ENCODE data around the gene SAT2.
"Not testable (repeated sequence)": the region's sequence is repeated elsewhere in the genome, so short reads cannot be mapped to it uniquely, and the experiment has no call there.

Gene SAT2

DNA sequence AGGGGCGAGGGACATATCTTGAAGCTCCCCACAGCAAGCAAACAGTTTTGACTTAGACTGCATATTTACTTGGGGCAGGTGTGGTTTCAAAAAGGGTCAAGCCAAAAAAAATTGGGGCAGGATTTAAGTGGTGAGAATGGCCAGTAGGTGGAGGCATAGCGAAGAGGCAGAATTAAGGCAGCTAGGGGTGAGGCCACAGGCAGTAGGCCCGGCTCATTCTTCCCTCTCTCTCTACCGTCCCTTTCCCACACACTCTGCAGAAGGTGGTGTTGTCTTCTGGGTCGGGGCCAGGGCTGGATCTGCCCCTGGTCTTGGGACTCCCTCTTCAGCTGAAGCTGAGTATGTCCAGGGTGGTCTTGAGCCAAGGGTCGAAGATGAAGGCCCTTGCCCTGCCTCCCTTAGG, 4.9 kb upstream of the SAT2 start:
- DNase-seq, result no peak

DNA sequence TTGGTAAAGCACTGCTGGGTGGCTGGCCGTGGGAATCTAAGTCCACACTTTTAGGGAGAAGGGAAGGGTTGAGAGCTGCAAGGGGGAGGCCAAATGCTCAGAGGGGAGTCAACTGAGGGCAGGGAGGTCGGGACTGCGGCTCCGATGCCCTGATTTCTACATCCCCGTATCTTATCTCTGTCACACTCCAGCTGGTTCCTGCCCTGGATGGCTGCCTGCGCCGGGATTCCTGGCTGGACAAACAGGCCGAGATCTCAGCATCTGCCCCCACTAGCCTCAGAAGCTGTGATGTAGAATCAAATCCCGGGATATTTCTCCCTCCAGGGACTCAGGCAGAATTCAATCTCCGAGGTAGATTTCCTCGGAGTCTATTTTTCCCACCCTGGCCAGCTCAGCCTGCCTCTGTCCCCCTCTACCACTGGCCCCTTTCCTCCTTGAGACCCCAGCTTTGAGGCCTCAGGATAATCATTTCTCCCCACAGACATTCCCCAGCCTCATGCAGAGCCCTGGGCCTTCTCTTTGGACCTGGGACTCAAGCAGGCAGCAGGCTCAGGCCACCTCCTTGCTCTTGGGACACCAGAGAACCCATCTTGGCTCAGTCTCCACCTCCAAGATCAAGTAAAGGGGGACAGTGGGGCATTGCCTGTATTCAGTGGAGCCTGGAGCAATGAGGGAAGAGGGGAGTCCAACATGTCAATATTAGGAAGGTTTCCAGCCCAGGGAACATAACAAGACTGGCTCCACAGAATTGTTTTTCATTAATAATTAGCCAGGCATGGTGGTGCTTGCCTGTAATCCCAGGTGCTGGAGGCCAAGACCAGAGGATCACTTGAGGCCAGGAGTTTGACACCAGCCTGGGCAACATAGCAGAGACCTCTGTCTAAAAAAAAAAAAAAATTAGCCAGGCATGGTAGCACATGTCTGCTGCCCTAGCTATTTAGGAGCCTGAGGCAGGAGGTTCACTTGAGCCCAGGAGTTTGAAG, 4.1 kb upstream of the SAT2 start:
- DNase-seq, result no peak

DNA sequence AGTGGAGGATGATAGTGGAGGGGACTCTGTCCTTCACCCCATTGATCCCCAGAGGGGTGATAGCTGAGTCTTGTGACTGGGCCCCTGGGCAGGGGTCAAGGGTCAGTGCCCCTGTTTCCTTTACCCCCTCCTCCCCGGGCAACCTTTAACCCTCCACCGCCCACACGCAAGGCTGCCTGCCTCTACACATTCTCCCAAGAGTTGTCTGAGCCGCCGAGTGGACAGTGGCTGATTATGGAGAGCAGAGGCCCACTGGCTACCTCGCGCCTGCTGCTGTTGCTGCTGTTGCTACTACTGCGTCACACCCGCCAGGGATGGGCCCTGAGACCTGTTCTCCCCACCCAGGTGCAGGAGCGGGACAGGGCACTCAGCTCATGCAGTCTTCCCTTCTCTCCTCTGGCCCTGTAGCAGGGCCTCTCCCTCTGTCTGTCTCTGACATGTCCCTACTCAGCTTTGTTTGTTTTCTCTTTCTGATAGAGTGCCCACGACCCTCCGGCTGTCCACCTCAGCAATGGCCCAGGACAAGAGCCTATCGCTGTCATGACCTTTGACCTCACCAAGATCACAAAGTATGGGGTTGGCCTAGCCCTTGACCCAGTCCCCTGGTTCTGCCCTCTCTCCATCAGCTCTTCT, 2.4 kb upstream of the SAT2 start, which contains the start of gene SHBG:
Gene SHBG, plus strand, starts transcription at position 197 of the 633 bp plus-strand sequence. Its CDS starts 38 bp downstream, at position 235.
- DNase-seq, result no peak

DNA sequence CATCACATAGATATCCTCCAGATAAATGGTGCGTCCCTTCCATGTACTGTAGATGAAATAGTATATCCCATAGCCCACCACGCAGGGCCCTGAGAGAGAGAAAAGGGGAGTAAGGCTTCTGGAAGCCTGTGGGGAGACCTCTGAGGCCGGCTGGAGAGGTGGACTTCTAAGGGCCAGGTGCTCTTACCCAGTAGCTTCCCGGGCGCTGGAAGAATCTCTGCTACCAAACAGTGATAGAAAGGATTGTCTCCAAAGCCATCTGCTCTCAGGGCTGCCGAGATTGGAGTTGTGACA, 718 bp downstream of the SAT2 start:
- no peak for DNase-seq

- no peak for DNase-seq
Measured at GRCh38 chr17:7626307-7626706, 1.3 kb downstream of the SAT2 start.

DNA sequence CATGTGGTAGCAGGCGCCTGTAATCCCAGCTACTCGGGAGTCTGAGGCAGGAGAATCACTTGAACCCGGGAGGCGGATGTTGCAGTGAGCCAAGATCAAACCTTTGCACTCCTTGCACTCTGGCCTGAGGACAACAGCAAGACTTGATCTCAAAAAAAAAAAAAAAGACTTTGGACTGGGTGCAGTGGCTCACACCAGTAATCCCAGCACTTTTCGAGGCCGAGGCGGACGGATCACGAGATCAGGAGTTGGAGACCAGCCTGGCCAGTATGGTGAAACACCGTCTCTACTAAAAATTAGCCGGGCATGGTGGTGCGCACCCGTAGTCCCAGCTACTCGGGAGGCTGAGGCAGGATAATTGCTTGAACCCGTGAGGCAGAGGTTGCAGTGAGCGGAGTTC, 1.9 kb downstream of the SAT2 start:
- DNase-seq, result not testable (repeated sequence)

- no peak for DNase-seq
Measured at GRCh38 chr17:7623661-7624060, 4.0 kb downstream of the SAT2 start.

DNA sequence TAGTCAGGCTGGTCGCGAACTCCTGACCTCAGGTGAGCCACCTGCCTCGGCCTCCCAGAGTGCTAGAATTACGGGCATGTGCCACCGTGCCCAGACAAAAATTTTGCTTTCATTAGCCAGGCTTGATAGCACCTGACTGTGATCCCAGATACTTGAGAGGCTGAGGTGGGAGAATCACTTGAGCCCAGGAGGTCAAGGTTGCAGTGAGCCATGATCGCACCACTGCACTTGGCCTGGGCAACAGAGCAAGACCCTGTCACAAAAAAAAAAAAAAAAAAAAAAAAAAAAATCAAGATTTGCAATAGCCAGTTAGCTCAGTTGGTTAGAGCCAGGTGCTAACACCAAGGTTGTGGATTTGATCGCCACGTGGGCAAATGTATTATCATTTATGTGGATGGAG, 6.8 kb downstream of the SAT2 start:
- DNase-seq, result no peak

DNA sequence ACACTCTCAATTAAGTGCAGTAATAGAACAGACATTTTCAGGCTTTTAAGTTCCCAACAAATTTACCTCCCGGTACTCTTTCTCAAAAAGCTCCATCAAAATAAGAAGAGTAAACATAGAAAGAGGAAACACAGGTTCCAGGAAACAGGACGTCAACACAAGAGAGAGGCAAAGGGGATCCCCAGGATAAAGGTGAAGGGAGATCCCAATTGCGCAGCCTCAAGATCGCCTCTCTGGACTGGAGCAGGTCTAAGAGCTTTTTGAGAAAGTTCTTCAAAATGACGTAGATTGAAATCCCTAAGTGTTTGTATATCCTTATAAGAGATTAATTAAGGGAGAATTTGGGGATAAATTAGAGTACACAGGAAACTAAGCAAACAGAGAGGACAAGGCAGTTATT, 9.0 kb downstream of the SAT2 start:
- no peak for DNase-seq

- DNase-seq, result no peak
Measured at GRCh38 chr17:7615265-7615747, 12.3 kb downstream of the SAT2 start.

- DNase-seq, result peak; percentile 89
Measured at GRCh38 chr17:7614425-7615264, 13.0 kb downstream of the SAT2 start, which contains the start of gene FXR2. Gene FXR2 (minus strand): TSS chr17:7614897. CDS start chr17:7614532, 365 bp downstream.

GRCh38 chr17:7613769-7614424, 13.7 kb downstream of the SAT2 start:
- no peak for DNase-seq

DNA sequence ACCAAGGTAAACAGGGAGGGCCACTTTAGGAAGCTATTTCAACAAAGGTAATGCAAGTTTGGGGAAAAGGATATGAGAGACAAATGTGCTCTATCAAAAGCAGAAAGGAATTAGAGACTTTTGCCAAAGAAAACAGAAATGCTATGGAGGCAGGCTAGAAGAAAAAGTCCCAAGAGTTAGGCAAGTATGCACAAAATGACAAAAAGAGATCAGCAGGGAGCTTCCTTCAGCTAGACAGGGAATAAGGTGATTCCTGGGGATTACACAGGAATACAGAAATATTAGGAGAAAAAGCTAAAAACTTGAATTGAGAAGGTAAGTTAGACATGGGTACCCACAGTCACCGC, 15.4 kb downstream of the SAT2 start:
- no peak for DNase-seq

- DNase-seq, result no peak
Measured at GRCh38 chr17:7611635-7612293, 15.9 kb downstream of the SAT2 start.

GRCh38 chr17:7610641-7611040, 17.0 kb downstream of the SAT2 start:
- no peak for DNase-seq

DNA sequence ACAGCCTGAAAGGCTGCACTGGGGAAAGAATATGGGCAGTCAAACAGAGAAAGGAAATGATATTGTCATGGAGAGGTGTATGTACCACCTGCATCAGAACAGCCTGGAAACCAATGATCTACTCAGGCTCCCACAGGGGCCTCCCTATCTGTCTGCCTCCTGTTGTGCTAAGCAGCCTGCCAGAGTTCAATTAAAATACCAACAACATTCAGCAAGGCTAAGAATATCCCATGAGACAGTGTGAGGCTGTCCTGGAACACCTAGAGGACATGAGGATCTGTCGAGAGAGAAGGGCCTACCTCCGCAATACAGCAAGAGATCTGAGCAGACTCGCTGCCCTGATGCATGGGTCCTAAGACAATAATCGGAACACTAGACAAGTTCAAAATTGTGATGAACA, 21.3 kb downstream of the SAT2 start:
- DNase-seq, result no peak

DNA sequence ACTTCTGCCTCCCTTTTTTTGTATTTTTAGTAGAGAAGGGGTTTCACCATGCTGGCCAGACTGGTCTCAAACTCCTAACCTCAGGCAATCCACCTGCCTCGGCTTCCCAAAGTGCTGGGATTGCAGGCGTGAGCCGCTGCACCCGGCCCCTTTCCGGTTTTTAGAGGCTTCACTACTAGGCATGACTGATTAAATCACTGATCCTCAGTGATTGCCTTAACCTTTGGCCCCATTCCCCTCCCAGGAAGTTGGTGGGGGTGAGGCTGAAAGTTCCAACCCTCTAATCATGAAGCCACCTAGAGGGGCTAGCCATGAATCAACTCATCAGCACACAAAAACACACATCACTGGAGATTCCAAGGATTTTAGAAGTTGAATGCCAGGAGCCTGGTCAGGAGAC, 30.1 kb downstream of the SAT2 start:
- DNase-seq, result not testable (repeated sequence)

- DNase-seq, result no peak
Measured at GRCh38 chr17:7593296-7593695, 34.3 kb downstream of the SAT2 start.

GRCh38 chr17:7592422-7593021, 35.1 kb downstream of the SAT2 start:
- DNase-seq, result no peak

- DNase-seq, result no peak
Measured at GRCh38 chr17:7591596-7591995, 36.0 kb downstream of the SAT2 start.

DNA sequence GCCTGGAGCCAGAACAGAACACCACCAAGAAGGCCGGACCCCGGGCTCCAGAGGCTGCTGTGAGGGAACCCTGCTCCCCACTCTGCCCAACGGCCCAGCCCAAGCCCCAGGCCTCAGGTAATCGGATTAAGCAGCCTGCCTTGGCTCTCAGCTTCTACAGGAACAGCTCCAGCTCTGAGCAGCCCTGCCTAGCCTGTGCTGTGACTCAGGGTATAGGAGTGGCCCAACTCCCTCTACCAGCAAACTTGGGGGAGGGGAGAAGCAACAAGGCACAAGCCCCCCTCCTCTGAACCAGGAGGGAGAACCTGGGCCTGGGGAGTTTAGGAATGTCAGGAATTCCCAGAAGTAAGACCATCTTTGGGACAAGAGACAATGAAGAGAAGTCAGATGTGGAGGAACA, 36.9 kb downstream of the SAT2 start:
- no peak for DNase-seq

Measured in NCI-H187 treated with DMSO at 0.1 percent for 48 hours (cell line).